Kidney capillary endothelial cell (primary cell): ENCODE data around the gene SIX3.

ENCODE experiments used
- DNase-seq: peaks from one replicate; pipeline ENCODE4 v3.0.0-alpha.2; 2018; ENCODE audit warnings: low spot score

Gene SIX3

DNA sequence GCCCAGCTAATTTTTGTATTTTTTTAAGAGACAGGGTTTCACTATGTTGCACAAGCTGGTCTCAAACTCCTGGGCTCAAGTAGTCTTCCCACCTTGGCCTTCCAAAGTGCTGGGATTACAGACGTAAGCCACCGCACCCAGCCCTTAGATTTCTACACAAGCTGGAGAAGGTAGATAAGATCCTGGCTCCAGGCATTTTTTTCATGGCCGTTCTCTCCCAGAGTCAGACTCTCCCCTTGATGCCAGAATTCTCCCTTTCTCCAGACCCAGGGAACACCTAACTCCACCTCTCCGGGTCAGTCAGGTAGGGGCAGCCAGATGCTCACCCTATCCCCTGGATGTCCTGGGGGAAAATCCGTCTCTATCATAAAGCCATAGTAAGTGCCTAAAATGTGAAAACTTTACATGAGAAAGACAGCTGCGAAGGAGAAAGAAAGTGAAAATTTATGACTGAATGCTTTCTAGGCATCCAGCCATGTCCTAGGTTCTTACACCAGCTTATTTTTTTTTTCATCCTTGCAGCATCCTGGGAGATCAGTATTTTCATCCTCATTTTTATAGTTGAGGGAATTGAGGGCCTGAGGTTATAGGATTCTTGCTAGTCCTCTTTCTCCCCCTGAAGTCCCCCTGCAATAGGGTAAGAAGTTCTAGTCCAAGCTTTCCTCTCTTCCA is 16.3 kb downstream of the SIX3 start:
- DNase-seq: no peak

GRCh38 chr2:44959855-44960254 is 18.4 kb downstream of the SIX3 start:
- DNase-seq: no peak

DNA sequence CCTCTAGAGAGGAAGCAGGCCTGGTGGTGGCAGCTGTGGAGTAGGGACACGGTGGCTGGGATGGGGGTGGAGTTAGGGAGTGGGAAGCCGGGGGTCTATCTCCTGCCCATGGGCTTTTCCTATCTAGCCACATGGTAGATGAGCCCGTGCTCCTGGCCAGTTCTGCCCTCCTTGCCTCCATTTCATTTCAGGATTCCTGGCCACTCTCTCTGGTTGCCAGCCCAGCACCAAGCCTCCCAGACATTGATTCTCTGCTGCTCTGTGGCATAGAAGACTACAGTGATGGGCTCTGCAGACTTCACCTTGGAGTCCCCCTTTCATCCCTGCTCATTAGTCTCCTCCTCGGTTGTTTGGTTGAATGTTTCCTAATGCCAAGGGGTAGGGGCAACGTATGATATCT is 19.4 kb downstream of the SIX3 start:
- DNase-seq: no peak

GRCh38 chr2:44962176-44962695 is 20.7 kb downstream of the SIX3 start:
- DNase-seq: no peak

- no peak for DNase-seq
Observed at GRCh38 chr2:44964752-44965236, 23.3 kb downstream of the SIX3 start.

DNA sequence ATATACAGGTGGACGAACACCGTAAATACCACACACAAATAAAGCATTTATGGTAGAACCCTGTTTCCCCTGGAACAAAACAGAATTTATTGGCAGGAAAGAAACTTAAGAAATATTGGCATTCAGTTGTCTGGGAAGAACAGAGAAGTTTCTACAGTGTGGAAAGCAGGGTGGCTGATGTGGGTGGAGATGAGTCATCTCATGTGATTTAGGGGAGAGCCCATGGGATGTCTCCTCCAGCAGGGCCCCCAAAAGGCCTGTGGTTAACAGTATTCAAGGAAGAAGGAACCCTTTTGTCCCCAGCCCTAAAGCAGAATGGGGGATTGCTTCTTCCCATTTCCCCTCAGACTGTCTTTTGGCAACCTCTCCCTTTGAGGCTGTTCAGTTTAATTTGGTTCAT is 24.2 kb downstream of the SIX3 start:
- DNase-seq: no peak

DNA sequence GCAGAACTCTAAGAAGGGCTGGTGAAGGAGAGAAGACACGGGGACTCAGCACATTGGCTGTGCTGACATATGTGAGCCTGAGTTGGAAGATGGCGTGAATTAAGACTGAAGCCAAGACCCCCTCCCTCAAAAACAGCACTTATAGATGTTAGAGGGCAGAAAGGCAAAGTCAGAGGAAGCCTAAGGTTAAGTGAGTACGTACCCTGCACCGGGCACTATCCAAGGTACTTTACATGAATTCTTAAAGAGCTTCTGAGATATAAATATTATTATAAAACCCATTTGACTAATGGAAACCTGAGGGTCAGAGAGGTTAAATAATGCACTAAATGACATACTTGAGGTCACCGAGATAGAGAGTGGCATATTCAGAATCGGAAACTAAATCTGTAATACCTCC is 25.6 kb downstream of the SIX3 start:
- no peak for DNase-seq

- DNase-seq: no peak
Observed at GRCh38 chr2:44967727-44968432, 26.4 kb downstream of the SIX3 start.

DNA sequence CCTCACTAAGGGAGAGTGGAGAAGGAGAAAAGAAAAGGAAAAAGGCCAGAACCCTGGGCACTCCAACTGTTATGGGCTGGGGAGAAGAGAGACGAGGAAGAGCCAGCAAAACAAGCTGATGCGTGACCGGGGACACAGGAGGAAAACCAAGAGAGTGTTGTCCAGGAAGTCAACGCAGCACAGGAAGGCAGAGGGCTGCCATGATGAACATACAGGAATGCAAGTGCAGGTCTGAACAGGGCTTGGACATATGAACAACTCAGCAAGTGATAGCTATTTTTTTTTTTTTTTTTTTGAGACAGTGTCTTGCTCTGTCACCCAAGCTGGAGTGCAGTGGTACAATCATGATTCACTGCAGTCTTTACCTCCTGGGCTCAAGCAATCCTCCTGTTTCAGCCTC is 28.4 kb downstream of the SIX3 start:
- DNase-seq: no peak

- DNase-seq: no peak
Observed at GRCh38 chr2:44970846-44971450, 29.4 kb downstream of the SIX3 start.

GRCh38 chr2:44972771-44973535 is 31.5 kb downstream of the SIX3 start:
- DNase-seq: no peak

DNA sequence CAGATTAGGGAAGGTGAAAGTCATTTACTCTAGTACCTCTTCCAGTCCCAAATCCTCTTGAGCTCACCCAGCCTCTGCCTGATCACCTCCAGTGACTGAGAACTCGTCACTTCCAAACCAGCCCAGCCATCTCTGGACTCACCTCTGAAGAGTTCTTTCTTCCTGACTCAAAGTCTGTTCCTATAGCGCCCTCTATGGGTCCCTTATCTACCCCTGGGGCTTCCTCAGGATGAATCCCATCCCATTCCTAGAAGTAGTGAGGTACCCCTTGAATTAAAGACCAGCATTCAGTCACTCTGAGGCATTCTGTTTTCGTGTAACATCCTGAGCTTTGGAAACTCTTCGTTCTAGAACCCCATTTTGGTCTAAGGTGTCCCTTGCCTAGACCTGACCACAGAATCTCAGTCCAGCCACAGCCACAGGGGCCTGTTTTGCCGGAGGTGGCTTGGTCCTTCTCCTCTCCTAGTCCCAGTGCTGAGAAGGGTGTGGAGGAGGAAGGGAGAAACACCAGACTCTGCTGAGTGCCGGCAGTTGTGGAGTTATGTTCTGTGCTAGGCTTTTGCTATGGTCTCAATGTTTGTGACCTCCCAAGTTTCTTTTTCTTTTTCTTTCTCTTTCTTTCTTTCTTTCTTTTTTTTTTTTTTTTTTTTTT is 32.7 kb downstream of the SIX3 start:
- peak; percentile 52 for DNase-seq

GRCh38 chr2:44975571-44976450 is 34.3 kb downstream of the SIX3 start:
- no peak for DNase-seq

GRCh38 chr2:44979581-44979980 is 38.1 kb downstream of the SIX3 start:
- no peak for DNase-seq

GRCh38 chr2:44980751-44981713 is 39.5 kb downstream of the SIX3 start:
- no peak for DNase-seq

GRCh38 chr2:44981714-44982108 is 40.2 kb downstream of the SIX3 start:
- DNase-seq: peak; percentile 62

GRCh38 chr2:44983836-44984604 is 42.5 kb downstream of the SIX3 start:
- no peak for DNase-seq

DNA sequence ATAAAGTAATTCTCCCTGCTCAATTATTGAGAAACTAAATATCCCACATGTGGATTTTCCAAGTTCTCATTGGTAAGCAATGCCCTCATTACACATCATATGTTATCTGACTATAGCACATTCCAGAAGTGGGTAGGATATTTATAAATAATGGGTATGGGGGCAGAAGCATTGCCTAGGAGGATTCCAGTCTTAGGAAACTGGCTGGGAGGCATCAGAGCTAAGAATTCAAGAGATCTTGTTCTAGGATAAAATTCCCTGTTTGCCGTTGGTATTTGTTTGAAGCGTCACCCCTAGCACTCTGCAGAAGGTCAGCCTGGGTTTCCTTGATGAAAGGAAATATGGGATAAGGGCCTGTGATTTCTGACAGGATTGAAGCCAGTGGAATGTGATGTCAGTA is 47.7 kb downstream of the SIX3 start:
- DNase-seq: no peak

- DNase-seq: no peak
Observed at GRCh38 chr2:44994377-44994776, 52.9 kb downstream of the SIX3 start.
